G401.6 (cell line): ENCODE data around the gene VPREB3.
"Not testable (repeated sequence)": the region's sequence is repeated elsewhere in the genome, so short reads cannot be mapped to it uniquely, and the experiment has no call there.

Experiments
- FAIRE-seq: peaks from 2 replicates; lab custom pipeline; 2012; peaks lifted over from hg19 to GRCh38; lab: Jason Lieb, UNC

VPREB3 gene

DNA sequence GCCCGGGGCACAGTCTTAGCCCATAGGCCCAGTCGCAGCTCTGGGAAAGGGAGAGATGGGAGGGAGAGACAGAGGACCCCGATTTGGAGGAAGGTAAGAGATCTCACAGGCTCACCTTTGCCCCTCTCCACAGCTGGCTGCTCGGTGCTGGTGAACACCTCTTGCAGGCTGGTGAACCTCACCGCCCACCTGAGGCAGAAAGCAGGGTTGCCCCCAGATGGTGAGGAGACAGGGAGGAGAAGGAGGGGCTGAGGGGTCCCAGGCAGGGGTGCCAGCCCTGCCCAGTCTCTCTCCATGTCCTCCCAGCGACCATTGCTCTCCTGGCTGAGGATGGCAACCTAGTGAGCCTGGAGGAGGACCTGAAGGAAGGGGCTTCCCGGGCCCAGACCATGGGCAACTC is 9.7 kb upstream of the VPREB3 start:
- FAIRE-seq: no peak

DNA sequence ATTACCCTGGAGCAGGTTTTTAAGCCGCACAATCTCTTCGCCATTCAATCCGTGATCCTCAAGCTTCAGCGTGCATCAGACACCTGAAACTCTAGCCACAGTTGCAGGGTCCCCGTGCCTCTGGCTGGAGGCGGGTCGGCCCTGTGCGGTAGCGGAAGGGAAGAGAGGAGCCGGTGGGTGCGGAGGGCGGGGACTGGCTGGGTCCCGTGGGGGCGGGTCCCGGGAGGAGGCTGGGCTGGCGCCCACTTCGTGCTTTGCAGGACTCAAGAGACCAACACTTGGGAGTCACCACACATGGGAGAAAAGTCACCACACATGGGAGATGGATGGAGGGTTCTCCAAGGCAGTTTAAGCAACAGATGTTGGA is 9.3 kb upstream of the VPREB3 start:
- no peak for FAIRE-seq

DNA sequence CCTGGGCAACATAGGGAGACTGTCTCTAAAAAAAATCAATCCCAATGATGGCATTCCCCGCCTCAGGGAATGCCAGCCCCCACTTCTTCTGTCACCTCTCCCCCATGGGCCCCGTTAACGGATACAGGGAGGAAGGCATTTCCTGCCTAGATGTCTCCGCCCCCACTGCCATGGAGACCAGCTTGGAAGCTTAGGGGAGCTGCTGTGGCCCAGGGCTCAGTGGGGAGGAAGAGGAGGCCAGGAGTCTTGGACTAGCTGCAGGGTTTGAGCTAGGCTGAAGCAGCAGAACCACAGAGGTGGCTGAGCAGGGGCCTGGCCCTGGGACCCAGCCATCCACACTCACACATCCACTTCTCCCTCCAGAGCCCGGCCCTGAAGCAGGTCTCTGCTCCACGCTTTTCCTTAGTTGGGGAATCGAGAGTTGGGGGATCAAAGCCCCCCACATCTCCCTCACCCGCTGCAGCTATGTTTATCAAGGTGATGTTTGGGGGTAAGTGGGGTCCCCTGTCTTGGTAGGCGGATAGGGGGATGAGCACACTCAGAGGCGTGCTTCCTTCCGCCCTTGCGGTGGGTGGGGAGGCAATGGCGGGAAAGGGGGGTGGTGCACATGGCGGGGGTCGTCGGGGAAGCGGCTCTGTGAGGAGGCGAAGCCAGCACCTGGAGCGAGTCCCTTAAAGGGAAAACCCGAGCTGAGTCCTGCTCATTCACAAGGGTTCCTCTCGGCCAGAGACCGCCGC is 8.8 kb upstream of the VPREB3 start, which contains the start of gene C22orf15:
Gene C22orf15, plus strand, starts transcription at position 149 of the 737 bp plus-strand sequence. Its CDS starts 317 bp downstream, at position 466.
- FAIRE-seq: no peak

- FAIRE-seq: no peak
Measured at GRCh38 chr22:23760056-23760455, 5.8 kb upstream of the VPREB3 start.

GRCh38 chr22:23759566-23759965 is 5.3 kb upstream of the VPREB3 start:
- no peak for FAIRE-seq

- FAIRE-seq: no peak
Measured at GRCh38 chr22:23756891-23757290, 2.7 kb upstream of the VPREB3 start.

DNA sequence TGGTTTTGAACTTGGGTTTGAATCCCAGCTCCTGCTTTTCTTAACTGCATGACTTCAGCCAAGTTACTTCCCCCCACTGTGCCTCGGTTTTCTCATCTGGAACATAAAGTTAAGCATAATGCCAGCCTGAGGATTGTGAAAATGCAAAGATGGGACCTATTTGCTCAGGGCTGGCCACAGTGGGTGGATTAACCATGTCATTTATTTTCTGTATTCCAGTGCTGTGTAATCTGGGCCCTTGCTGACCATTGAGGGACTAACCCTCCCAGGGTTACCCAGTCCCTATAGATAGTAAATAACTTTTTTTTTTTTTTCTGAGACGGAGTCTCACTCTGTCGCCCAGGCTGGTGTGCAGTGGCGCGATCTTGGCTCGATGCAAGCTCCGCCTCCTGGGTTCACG is 1.5 kb upstream of the VPREB3 start:
- FAIRE-seq: no peak

- FAIRE-seq: no peak
Measured at GRCh38 chr22:23754980-23755636, 883 bp upstream of the VPREB3 start.

- no peak for FAIRE-seq
Measured at GRCh38 chr22:23753385-23753784, 840 bp downstream of the VPREB3 start.

DNA sequence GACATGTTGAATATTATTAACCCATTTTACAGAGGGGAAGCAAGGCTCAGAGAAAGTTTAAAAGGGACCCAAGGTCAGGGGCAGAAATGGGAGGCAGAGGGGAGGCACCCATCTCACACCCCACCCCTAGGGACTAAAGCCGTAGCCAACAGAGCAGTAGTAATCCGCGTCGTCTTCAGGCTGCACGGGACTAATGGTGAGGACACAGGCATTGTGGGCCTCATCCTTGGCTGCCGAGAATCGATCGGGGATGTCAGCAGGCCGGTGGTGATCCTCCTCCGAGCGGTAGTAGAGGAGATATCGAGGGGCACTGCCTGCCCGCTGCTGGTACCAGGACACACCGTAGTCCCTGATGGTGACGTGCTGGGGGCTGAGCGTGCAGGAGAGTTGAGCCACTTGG is 1.5 kb downstream of the VPREB3 start:
- no peak for FAIRE-seq

DNA sequence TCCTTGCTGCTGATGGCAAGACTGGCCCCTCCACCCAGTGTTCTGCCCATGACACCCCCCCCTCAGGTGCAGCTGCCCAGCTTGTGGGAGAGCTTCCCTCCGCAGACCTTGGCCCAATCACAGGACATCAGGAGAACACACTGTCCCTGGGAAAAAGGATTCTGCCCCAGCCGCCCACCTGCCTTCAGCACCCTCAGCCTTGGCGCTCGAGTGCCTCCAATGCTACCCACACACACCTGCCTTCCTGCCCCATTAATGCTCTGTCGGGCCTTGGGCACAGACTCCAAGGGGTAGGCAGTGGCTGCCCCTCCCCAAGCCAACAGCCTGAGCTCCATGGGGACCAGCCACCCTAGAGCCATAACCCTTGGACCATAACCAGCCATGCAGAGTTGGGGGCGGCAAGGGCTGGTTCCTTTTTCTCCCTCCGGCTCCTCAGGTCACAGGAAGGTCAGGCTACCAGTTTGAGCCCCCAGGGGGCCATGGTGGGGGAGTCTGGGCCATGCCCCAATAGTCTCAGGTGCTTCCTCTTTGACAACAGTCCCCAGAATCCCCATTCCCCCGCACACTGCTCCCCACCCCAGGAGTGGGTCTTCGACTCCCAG is 2.0 kb downstream of the VPREB3 start:
- no peak for FAIRE-seq

GRCh38 chr22:23751441-23751996 is 2.7 kb downstream of the VPREB3 start:
- no peak for FAIRE-seq

DNA sequence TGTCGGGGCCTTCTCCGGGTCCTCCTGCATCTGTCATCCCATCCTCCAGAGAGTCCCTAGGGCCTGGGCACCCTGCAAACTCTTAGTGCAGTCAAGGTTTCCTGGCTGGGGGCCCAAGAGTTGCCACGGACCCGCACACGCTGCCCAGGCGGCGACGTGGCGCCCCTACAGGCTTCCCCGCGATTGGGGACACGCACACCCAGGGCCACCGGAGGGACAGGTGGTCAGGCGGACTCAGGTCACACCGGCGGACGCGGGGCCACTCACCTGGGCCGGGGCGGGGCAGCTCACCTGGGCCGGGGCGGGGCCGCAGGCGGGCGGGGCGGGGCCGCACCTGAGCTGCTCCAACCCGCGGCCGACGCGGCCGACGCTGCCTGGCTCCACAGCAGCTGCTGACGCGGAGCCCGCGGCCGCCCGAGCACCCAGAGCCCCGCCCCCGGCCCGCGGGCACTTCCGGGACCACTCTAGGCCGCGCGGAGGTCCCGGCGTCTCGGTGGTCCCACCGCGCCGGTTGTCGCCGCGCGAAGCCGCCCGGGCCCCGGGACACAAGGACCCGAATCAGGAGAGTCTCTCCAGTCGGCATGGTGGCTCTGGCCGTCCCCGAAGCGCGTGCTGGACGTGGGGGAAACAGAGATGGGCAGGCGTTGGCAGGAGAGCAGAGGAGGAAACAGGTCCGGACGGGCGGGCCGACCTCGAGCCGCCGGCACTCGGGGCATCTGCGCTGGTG is 3.3 kb downstream of the VPREB3 start, which contains the start of gene ZNF70:
Gene ZNF70, minus strand, starts transcription at position 399 of the 727 bp plus-strand sequence. CDS start 5,972 bp downstream, outside the sequence.
- no peak for FAIRE-seq

DNA sequence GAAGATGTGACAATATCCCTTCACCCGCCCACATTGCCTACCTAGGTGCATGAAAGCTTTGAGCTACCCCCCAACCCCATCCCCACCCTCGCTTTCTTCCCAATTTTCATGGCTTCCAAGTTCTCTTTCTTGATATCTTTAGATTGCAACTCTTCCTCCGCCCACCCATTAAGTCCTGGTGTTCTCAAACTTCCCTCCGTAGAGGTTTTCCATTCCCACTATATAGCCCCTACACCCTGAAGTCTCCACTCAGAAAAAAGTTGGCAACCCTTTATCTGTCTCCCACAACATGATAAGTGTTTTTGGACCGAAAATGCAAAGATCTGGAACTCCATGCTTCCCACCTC is 3.9 kb downstream of the VPREB3 start:
- FAIRE-seq: no peak

GRCh38 chr22:23749841-23750301 is 4.4 kb downstream of the VPREB3 start:
- FAIRE-seq: no peak

- FAIRE-seq: no peak
Measured at GRCh38 chr22:23745791-23746190, 8.4 kb downstream of the VPREB3 start.

GRCh38 chr22:23744485-23744884 is 9.7 kb downstream of the VPREB3 start:
- FAIRE-seq: no peak

GRCh38 chr22:23744001-23744400 is 10.2 kb downstream of the VPREB3 start:
- no peak for FAIRE-seq

DNA sequence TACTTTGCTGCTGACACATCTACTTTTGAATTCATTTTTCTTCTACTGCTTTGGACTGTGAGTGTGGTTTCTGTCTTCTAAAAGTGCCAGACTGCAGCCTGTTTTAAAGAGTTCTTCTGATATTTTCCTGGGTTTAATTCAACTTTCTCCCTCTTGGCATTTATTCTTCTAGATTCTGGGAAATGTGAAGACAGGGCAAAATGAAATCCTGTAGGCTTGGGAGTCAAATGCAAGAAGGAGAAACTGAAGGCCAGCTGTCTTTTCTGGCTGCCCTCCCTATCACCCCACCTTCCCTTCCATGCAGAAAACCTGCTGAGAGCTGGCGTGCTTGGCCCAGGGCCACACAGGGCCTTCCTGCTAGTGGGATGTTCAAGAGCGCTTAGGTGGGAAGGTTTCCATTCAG is 10.9 kb downstream of the VPREB3 start:
- FAIRE-seq: no peak

DNA sequence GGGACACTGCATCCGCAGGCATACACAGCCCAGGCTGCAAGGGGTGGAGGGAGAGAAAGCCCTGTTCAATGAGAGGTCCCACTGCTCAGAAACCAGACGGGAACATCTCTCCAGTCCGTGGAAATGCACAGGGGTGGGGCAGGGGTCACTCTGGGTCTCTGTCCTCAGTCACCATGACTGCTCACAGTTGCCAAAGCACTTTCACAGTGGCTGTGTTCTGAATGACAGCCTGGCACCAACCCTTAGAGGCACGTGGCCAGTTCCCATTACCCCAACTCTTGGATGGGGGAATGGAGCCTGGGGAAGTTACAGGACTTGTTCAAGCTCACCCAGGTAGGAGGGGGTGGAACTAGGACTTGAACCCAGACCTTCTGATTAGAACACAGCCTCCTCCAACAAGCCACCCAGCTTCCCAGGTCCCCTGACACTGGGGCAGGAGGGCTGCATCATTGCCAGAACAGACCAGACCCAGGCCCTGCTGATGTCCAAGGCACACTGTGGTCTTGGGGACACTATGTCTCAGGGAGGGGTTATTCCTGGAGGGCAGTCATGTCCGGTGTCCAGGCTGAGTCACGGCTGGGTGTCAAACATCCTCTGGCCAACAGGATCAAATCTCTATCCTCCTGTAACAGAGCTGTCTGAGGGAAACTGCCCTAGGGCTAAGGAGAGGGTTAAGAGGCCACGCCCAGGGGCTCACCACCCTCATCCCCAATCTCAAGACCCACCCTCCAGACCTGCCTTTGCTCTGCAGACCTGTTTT is 11.5 kb downstream of the VPREB3 start:
- FAIRE-seq: no peak

- FAIRE-seq: no peak
Measured at GRCh38 chr22:23737696-23738095, 16.5 kb downstream of the VPREB3 start.

GRCh38 chr22:23728108-23728507 is 26.1 kb downstream of the VPREB3 start:
- FAIRE-seq: not testable (repeated sequence)
